Measurements from ENCODE around the gene AATF. TPM values are rescaled to one million over a fixed set of nuclear protein-coding genes. Genes with fewer than 3 reads are reported as not detected.

The AATF gene
- total and polyA plus RNA-seq, 2 donors (not counting 1 experiment from before 2014, with no cell fraction given), result 23.9 to 54.8 TPM

GRCh38 chr17:37051381-37051780, 102.6 kb downstream of the AATF start:
- Histone ChIP-seq H2AFZ (ENCODE audit: insufficient read depth, low read depth, low read length, poor library complexity, severe bottlenecking) (no peak overlapping the region), H3K79me2 (ENCODE audit: control insufficient read depth, insufficient read depth, low read length) (peaks cover 11% of the 10 kb centered on the region), H4K20me1 (ENCODE audit: control insufficient read depth, insufficient read depth, low read length, poor library complexity, severe bottlenecking) (peaks cover 15% of the 10 kb centered on the region), H3K4me2 (replicated peaks; ENCODE audit: low read depth, low read length, poor library complexity, severe bottlenecking) (no peak overlapping the region), H3K36me3 (replicated peaks in 1 of 2; ENCODE audit: control extremely low read depth in 1 of 2, control insufficient read depth in 1 of 2, extremely low read depth in 1 of 2, insufficient read depth in 2 of 2, low read length in 1 of 2) (peaks cover 2 to 50% of the 10 kb centered on the region in 2 experiments), H3K9me3 (ENCODE audit: control extremely low read depth in 1 of 3, control insufficient read depth in 2 of 3, insufficient read depth in 1 of 3, low read length in 2 of 3) (no peaks in the 10 kb centered on the region), H3K4me3 (ENCODE audit: control extremely low read depth in 1 of 5, extremely low read depth in 1 of 5, insufficient read depth in 1 of 5, low read depth in 2 of 5, low read length in 4 of 5) (no peak overlapping the region), H3K27me3 (replicated peaks in 1 of 4; ENCODE audit: control extremely low read depth in 1 of 4, control insufficient read depth in 3 of 4, insufficient read depth in 4 of 4, low read length in 3 of 4) (no peaks in the 10 kb centered on the region), H3K9ac (ENCODE audit: low read length) (no peak overlapping the region), H3K27ac (ENCODE audit: low read length in 2 of 2) (no peak overlapping the region), H3K4me1 (ENCODE audit: control insufficient read depth in 2 of 2, insufficient read depth in 2 of 2, low read length in 2 of 2) (no peaks in the 10 kb centered on the region)
- no peak for DNase-seq
- POLR2A ChIA-PET, result no interaction called here
- no peak overlapping the region for H3K4me3 Mint-ChIP-seq
- intact Hi-C loops (cut with micrococcal nuclease), result no loop called here
- 100% methylated on average over 2 of the region's 5 CpGs for WGBS (ENCODE audit: insufficient coverage)
- TF ChIP-seq, protein P1, sequence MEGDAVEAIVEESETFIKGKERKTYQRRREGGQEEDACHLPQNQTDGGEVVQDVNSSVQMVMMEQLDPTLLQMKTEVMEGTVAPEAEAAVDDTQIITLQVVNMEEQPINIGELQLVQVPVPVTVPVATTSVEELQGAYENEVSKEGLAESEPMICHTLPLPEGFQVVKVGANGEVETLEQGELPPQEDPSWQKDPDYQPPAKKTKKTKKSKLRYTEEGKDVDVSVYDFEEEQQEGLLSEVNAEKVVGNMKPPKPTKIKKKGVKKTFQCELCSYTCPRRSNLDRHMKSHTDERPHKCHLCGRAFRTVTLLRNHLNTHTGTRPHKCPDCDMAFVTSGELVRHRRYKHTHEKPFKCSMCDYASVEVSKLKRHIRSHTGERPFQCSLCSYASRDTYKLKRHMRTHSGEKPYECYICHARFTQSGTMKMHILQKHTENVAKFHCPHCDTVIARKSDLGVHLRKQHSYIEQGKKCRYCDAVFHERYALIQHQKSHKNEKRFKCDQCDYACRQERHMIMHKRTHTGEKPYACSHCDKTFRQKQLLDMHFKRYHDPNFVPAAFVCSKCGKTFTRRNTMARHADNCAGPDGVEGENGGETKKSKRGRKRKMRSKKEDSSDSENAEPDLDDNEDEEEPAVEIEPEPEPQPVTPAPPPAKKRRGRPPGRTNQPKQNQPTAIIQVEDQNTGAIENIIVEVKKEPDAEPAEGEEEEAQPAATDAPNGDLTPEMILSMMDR (IDR thresholded peaks at IDR 0.05), result no peak
- TF ChIP-seq EZH2 (IDR thresholded peaks at IDR 0.05; ENCODE audit: borderline replicate concordance, insufficient read depth, low read depth, low read length, poor library complexity, severe bottlenecking), result no peak
- H3K9me3 Mint-ChIP-seq (ENCODE audit: insufficient read depth), result no peaks in the 10 kb centered on the region
- H3K4me1 Mint-ChIP-seq, result peaks cover 3% of the 10 kb centered on the region
- CTCF ChIA-PET, result interaction anchor here (3.2 kb wide), 1 partner anchor 423 kb away, joined by 15 read pairs; no protein-coding TSS in a partner anchor
- ATAC-seq (ENCODE audit: low read depth), result no peak
- no peaks in the 10 kb centered on the region for H3K27me3 Mint-ChIP-seq
- H3K27ac Mint-ChIP-seq, result no peak overlapping the region

- peaks cover 3% of the 10 kb centered on the region for H3K4me1 Mint-ChIP-seq
- ATAC-seq (ENCODE audit: low read depth) (no peak), DNase-seq (no peak)
- WGBS (ENCODE audit: insufficient coverage), result 96% methylated on average over 3 of the region's 3 CpGs
- no peak overlapping the region for H3K27ac ChIP-seq (ENCODE audit: low read length in 2 of 2)
- H3K9me3 ChIP-seq (ENCODE audit: control extremely low read depth in 1 of 3, control insufficient read depth in 2 of 3, insufficient read depth in 1 of 3, low read length in 2 of 3), result no peaks in the 10 kb centered on the region
- CTCF ChIA-PET, result interaction anchor here (3.2 kb wide), 1 partner anchor 423 kb away, joined by 15 read pairs; no protein-coding TSS in a partner anchor
- H3K27ac Mint-ChIP-seq, result no peak overlapping the region
- no peaks in the 10 kb centered on the region for H3K9me3 Mint-ChIP-seq (ENCODE audit: insufficient read depth)
- no peak overlapping the region for H3K4me3 ChIP-seq (ENCODE audit: control extremely low read depth in 1 of 5, extremely low read depth in 1 of 5, insufficient read depth in 1 of 5, low read depth in 2 of 5, low read length in 4 of 5)
- peaks cover 15% of the 10 kb centered on the region for H4K20me1 ChIP-seq (ENCODE audit: control insufficient read depth, insufficient read depth, low read length, poor library complexity, severe bottlenecking)
- H3K27me3 ChIP-seq (replicated peaks in 1 of 4; ENCODE audit: control extremely low read depth in 1 of 4, control insufficient read depth in 3 of 4, insufficient read depth in 4 of 4, low read length in 3 of 4), result no peaks in the 10 kb centered on the region
- no peak overlapping the region for H2AFZ ChIP-seq (ENCODE audit: insufficient read depth, low read depth, low read length, poor library complexity, severe bottlenecking)
- H3K4me3 Mint-ChIP-seq, result no peak overlapping the region
- H3K4me1 ChIP-seq (ENCODE audit: control insufficient read depth in 2 of 2, insufficient read depth in 2 of 2, low read length in 2 of 2), result no peaks in the 10 kb centered on the region
- intact Hi-C loops (cut with micrococcal nuclease), result no loop called here
- POLR2A ChIA-PET, result no interaction called here
- H3K27me3 Mint-ChIP-seq, result no peaks in the 10 kb centered on the region
- no peak overlapping the region for H3K9ac ChIP-seq (ENCODE audit: low read length)
- peaks cover 11% of the 10 kb centered on the region for H3K79me2 ChIP-seq (ENCODE audit: control insufficient read depth, insufficient read depth, low read length)
- no peak for TF ChIP-seq EZH2 (IDR thresholded peaks at IDR 0.05; ENCODE audit: borderline replicate concordance, insufficient read depth, low read depth, low read length, poor library complexity, severe bottlenecking)
- TF ChIP-seq, protein P1 (IDR thresholded peaks at IDR 0.05), result no peak
- H3K4me2 ChIP-seq (replicated peaks; ENCODE audit: low read depth, low read length, poor library complexity, severe bottlenecking), result no peak overlapping the region
- H3K36me3 ChIP-seq (replicated peaks in 1 of 2; ENCODE audit: control extremely low read depth in 1 of 2, control insufficient read depth in 1 of 2, extremely low read depth in 1 of 2, insufficient read depth in 2 of 2, low read length in 1 of 2), result peaks cover 2 to 53% of the 10 kb centered on the region in 2 experiments
These were observed 103.1 kb downstream of the AATF start for GRCh38 chr17:37051833-37052232.

All from B cell (primary cell).